Vagina (tissue), 2 donors: ENCODE measurements around the gene HIVEP2.

ENCODE experiments used
- CTCF ChIP-seq, 3 experiments: fragments of 450-650 bp in 2 of 3; fragments of 200-600 bp in 1 of 3; sonication (generic) in 1 of 3; IDR thresholded peaks; one replicate each; pipeline ENCODE4 v1.5.1; 2017 to 2019; ENCODE audit warnings: antibody characterized with exemption in 3 of 3, mild to moderate bottlenecking in 2 of 3, moderate library complexity in 2 of 3
- POLR2AphosphoS5 ChIP-seq, 2 donors: sonication (generic); formaldehyde crosslinking; IDR thresholded peaks; one replicate each; pipeline ENCODE4 v1.9.0; 2017; ENCODE audit warnings: antibody characterized with exemption in 2 of 2, mild to moderate bottlenecking in 2 of 2, low read depth in 1 of 2; ENCODE audit not compliant: insufficient read depth in 1 of 2

GRCh38 chr6:142758629-142759025 is 186.3 kb downstream of the HIVEP2 start:
- TF ChIP-seq CTCF (IDR thresholded peaks at IDR 0.05) (no peak), POLR2AphosphoS5 (IDR thresholded peaks at IDR 0.05; ENCODE audit: insufficient read depth in 1 of 2, low read depth in 1 of 2) (no peak)
